AG09319 (cell line): Measurements from ENCODE around the gene FBXL16.

Source experiments
- DNase-seq: peaks from one replicate; pipeline ENCODE4 v3.0.0-alpha.2; 2010; ENCODE audit warnings: low read depth; ENCODE audit errors: extremely low read depth
- TF ChIP-seq, protein P1 (sequence below): IDR thresholded peaks from 2 replicates; pipeline ENCODE4 v1.5.1; 2011; ENCODE audit warnings: low read depth, mild to moderate bottlenecking, inconsistent platforms, low read length, moderate library complexity

FBXL16 gene

DNA sequence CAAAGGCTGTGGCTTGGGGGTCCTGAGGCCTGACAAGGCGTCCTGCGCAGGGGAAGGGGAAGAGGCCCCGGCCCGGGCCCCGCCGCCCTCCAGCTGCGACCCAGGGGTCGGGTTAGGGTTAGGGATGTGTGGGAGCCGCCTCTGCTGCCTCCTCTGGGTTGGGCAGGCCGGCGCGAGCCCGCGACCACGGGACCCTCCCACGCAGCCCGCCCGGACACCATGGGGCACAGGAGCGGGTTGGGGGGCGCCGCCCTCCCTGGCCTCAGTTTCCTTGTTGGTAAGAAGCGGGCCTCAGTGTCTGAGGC lies 34.8 kb upstream of the FBXL16 start:
- no peak for DNase-seq
- TF ChIP-seq, protein P1, sequence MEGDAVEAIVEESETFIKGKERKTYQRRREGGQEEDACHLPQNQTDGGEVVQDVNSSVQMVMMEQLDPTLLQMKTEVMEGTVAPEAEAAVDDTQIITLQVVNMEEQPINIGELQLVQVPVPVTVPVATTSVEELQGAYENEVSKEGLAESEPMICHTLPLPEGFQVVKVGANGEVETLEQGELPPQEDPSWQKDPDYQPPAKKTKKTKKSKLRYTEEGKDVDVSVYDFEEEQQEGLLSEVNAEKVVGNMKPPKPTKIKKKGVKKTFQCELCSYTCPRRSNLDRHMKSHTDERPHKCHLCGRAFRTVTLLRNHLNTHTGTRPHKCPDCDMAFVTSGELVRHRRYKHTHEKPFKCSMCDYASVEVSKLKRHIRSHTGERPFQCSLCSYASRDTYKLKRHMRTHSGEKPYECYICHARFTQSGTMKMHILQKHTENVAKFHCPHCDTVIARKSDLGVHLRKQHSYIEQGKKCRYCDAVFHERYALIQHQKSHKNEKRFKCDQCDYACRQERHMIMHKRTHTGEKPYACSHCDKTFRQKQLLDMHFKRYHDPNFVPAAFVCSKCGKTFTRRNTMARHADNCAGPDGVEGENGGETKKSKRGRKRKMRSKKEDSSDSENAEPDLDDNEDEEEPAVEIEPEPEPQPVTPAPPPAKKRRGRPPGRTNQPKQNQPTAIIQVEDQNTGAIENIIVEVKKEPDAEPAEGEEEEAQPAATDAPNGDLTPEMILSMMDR: no peak

DNA sequence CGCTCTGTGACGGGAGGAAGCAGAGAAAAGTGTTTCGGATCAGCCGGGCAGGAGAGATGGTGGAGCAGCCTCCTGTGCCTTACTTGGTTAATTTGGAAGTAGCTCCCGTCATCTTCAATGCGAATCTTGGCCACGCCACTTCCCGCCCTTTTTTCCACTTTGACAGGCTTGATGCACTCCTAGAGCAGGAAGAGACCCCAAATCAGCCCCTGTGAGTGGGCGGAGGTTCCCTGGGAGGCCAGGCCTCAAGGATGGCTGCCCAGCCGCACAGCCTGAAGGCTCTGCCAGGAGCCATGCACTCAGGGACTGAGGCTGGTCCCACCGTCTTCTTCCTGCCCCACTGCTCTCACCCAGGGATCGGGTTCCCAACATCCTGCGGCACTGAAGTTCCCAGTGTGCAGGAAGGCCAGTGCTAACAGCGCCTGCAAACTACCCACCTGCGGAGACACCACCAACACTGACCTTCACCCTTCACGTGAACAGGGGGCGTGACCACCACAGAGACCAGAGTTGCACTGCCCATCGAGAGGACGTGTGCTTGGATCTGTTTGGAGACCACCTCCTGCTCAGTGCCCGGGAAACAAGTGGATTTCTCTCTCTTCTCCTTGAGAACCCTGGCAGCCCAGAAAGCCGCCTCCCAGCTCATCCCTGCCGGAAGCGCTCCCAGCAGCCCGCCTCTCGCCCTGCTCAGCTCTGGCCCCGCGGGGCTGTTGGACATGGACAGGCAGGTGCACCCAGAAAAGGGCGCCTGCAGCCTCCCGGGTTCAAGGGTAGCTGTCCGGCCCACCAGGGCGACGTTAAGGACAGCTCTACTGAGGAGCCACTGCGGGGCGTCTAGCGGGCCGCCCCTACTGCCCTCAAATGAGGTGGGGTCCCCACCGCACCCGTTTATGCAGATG lies 34.2 kb upstream of the FBXL16 start:
- TF ChIP-seq, protein P1: no peak
- DNase-seq: no peak

DNA sequence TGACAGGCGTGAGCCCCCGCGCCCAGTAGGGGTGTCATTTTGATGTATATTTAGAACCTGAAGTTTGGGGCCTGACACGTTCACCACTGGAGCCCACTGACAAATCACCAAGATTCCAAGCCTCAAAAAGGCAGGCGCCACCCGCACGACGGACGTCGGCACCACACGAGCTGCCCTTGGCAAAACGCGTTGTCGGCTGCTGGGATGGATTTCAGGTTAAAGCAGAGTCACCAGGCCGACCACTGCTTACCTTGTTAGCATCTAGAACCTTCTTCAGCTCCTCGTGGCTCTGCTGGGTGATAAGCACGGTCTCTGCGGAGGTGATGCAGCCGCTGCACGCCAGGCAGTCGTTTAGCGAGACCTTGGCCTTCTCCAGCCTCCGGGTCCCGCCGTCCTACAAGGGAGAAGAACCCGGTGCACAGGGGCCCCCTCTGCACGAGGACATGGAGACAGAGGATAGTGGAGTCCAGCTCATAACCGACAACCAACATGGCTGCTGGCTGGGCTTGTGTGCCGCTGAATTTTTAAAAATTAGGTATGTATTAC lies 31.4 kb upstream of the FBXL16 start:
- no peak for DNase-seq
- TF ChIP-seq, protein P1: no peak

DNA sequence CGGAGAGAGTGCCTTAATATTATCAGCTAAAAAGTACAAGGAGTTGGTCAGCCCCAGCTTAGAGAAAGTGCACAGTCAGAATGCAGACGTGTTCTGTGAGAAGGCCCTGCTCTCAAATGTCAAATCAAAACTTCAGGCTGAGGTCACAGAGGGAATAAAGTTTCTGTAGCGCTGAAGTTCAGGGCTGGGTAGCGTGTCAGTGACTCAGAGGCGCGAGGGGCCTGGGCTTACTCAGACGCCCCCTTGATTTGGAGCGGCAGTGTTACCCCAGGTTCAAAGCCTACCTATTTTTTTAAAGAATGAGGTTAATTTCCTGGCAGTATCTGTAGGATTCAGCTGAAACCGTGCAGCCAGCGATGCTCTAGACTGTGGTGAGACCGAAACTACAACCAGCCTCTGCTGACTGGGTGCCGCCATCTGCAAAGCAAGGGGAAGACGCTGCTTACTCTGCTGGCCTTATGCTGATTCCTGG lies 30.4 kb upstream of the FBXL16 start:
- no peak for DNase-seq
- TF ChIP-seq, protein P1: no peak

DNA sequence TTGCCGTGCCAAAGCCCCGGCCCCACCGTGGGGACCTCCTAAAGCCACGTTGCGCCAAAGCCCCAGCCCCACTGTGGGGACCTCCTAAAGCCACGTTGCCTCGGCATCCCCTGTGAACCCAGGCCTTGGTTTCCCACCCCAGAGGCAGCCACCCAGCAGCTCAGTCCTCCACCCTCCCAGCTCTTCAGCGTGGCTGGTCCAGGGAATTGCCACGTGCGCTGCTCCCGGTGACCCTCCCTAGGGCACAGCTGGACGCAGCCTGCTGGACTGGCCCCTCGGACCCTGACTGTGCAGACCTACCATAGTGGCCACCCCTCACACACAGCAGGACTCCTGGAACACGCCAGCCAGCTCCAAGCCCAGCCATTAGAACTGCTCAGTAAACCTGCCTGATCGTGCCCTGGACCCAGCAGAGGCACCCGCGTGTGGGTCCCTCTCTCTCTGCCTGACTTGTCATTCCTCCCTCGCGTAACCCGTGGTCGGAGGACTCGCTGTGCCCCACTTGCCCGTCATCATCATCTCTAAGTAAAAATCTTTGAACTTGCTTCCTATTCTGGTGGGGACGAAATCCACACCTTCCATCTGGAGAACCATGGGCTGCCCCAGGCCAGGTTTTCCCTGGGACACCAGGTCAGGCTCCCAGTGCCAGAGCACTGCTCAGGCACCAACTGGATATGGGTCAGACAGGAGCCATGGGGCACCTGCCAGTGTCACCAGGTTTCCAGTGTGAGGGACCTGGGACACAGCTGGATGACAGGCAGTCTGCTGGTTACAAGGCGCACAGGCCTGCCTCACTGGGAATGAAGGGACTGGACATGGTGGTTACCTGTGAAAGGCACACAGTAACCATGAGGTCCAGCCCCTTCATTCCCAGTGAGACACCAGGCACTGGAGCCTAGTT lies 29.6 kb upstream of the FBXL16 start:
- TF ChIP-seq, protein P1: no peak
- DNase-seq: no peak

DNA sequence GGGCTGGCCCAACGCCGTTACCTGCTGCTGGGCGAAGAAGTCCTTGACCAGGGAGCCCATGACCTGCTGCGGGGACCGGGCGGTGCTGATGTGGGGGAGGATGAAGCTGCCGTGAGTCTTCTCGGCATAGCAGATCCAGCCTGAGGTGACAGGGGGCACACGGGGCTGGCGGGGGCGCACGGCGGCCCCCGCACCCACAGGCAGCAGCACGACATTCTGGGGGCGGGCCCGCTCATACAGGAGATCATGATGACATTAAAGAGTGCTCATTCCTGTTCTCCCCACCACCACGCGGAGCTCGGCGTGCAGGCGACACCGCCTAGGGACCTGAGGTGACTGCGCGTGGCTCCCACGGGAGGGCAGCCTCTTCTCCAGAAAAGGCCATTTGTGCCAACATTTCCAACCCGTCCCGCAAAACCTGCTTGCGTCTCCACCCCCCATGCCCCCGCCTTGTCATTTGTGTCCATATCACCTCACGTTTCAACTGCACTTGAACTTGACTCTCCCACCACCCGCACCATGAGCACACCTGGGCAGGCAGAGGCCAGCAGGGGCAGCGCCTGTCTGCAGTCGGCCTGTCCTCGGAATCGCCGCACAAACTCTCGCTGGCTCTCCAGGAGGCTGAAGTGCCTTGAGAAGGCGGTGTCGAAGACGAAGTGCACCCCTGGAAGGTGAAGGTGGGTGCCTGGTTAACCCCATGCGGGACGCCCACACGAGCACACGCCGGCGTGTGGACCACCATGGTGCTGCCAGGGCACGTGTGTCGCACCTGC lies 28.8 kb upstream of the FBXL16 start:
- TF ChIP-seq, protein P1: no peak
- no peak for DNase-seq
